NCI-H2107 treated with DMSO at 0.1 percent for 48 hours (cell line): Measurements from ENCODE around the gene SLC38A6.
"Not testable (repeated sequence)": the region's sequence is repeated elsewhere in the genome, so short reads cannot be mapped to it uniquely, and the experiment has no call there.

Experiments used
- DNase-seq: peaks from one replicate; lab custom pipeline; 2025; ENCODE audit not compliant: unreplicated experiment; lab: John Stamatoyannopoulos, UW

Gene SLC38A6

DNA sequence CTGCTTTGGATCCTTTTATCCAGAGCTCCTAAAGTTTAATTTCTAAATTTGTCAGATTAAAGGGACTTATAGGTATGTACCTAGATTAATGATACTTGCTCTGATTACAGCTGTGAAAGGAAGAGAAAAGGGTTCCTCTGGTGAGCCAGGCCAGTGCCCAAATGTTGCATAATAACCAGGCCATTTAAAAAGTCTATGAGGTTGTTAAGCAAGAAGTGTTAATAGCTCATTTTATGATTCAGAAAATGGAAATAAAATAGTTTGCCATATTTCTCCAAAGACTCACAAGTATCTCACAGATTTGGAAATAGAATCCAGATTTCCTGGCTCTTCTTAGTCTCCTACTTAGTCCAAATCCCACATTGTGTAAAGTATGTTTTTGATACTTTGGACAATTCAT lies 67.6 kb downstream of the SLC38A6 start:
- no peak for DNase-seq

DNA sequence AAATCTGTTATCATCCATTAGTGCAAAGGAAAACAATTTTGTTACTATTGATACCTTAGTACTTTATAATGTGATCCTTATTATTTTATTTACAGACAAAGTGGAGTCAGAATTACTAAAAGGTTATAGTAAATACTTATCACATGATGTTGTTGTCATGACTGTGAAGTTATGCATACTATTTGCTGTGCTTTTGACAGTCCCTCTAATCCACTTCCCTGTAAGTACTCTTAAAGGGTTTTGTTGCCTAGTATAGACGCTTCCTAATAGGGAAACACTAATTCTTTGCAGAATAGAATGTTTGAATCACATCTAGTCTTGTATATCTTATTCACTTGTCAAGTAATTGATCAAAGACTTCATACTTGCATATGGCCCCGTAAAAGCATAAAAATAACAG lies 69.4 kb downstream of the SLC38A6 start:
- DNase-seq = no peak

DNA sequence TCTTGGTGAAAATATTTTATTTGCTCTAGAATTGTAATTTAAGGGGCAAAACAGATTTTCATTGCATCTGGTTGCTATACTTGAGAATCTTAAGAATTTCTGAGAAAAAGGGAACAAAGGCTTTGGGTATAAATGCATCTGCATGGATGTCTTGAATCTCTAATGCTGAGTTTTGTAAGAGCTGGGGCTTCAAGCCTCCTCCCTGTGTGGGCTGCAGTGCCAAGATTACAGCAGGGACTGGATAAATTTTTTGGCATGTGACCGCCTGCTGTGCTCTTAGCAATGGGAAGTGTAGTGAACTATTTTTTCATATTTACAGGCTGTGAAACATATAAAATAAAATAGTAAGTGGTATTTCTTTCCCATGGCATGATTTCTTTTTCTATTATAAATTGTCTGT lies 70.0 kb downstream of the SLC38A6 start:
- no peak for DNase-seq

DNA sequence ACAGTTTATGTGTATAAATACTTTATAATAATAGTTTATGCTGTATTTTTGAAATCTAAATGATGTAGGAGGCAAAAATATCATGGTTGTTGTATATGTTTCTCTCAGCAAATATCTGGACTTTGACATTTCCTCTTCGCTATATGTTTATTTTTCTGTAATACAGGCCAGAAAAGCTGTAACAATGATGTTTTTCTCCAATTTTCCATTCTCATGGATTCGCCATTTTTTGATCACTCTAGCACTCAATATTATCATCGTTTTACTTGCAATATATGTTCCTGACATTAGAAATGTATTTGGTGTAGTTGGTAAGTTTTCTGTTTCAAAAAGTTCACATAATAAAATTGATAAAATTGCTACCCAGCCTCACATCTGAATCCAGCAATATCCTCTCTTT lies 70.6 kb downstream of the SLC38A6 start:
- DNase-seq = no peak

DNA sequence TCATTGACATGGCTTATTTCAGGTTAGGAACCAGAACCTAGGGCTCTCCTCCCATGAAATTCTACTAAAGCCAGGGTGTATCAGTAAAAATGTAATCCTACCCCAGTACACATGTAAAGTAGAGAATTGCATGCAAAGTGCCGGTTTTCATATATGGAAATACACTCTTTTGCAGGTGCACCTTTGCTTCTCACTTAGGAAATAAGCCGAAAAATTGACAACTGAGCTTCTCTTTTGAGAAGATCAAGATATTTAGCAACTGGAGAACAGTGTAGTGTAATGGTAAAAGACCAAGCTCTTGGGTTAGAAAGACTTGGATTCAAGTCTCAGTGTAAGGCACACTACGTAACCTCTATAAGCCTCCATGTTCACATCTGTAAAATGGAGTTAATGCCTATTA lies 82.4 kb downstream of the SLC38A6 start:
- DNase-seq = no peak

DNA sequence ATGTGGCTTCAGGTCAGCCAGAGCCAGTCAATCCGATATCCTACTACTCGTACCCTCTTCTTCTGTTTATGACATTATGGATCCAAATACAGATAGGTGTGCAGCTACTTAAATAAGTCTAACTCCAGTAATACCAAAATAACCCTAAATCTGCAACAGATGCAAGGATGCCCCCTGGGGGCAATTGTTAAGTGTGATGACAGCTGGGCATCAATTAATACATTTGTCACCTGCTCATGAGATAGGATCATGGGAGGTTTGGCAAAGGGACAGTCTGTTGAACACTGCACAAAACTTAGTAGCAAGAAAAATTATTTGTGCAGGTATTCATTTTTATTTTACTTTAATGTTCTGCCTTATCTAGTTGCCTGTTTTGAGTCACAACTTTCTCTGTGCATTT lies 83.2 kb downstream of the SLC38A6 start:
- no peak for DNase-seq

DNA sequence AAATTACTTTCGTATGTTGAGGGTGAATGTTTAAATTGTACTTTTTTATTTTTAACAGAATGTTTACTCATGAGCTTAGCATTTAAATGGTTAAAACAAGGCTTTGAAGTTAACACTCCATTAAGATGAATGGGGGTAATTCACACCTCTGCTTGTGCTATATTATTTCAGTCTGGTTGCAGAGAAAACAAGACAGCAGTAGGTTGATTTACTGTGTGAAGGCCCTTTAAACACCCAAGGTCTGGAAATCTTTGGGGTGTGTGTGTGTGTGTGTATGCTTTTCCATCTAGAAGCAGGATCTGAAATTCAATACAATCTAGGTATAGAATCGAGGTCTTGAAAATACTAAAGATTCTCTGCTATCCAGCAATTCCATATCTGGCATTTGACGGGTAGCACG lies 83.8 kb downstream of the SLC38A6 start:
- peak; percentile 69 for DNase-seq

DNA sequence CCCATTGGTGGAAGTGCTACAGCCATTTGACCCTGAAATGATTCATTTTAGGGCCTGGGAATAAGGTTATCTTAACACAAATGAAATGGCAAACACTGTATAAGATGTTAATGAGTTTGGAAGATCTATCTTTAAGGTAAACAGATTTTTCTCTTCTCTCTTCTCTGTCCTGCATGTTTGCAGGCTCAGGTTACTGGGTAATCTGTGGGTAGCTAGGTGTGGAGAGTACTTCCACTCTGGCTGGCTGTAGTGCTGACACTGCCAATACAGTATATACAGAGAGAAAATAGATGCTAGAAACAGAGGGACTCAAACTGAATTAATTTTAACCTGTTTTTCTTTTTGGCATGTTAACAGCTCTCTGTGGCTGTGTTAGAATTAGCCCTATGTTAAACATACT lies 84.6 kb downstream of the SLC38A6 start:
- DNase-seq = peak; percentile 93

DNA sequence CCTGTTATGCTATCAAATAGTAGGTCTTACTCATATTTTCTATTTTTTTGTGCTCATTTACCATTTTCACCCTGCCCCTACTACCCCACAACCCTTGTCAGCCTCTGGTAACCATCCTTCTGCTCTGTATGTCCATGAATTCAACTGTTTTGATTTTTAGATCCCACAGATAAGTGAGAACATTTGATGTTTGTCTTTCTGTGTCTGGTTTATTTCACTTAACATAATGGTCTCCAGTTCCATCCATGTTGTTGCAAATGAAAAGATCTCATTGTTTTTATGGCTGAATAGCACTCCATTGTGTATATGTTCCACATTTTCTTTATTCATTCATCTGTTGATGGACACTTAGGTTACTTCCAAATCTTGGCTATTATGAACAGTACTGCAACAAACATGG lies 91.4 kb downstream of the SLC38A6 start:
- not testable (repeated sequence) for DNase-seq

DNA sequence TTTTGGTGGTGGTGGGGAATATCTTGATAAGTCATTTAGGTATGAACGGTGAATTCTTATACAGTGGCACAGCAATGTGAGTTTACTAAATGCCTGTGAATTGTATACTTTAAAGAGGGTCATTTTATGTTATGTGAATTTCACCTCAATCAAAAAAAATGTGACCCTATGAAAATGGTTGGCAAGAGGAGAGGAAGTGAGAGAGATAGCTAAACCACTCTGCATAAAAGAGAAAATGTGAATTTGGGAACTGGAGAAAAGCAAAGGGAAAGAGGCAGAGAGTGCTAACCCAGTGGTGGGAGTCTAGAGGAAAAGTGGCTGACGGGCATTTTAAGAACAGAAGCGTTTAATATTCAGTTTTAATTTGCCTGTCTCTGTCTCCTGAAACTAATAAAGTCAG lies 93.8 kb downstream of the SLC38A6 start:
- no peak for DNase-seq

DNA sequence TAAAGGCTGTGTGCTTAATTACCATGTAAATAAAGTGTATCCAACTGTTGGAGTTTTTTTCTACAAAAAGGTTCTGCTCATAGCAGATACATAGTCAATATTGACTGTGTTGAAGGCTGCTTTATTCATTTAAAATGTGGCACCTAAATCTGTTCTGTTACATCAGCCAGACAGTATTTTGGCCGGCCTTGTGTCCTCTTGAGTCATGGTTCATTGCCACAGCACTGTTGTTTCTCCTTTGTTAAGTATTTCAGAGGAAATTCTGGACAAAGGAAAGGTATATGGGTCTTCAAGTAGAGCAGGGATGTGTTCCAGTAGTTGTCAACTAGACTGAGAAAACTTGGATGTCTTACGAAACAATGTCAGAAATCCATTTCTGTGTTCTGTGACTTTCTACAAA lies 95.5 kb downstream of the SLC38A6 start:
- no peak for DNase-seq

DNA sequence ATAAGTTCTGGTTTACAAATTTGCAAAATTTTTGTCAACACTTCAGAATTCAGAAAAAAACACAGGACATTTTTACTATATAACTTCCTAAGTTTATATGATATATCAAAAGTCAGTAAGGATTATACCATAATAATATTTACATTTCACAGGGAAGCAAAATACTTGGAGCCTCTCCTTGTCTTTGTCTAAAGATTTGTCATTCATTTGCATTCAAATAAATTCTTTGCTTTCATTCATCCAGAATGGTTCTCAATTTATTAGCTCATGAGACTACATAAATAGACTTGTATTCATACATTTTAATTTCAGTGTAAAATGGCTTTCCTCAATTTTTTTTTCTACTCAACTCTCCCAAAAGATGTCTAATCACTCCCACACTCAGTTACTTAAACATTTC lies 96.4 kb downstream of the SLC38A6 start:
- DNase-seq = no peak

DNA sequence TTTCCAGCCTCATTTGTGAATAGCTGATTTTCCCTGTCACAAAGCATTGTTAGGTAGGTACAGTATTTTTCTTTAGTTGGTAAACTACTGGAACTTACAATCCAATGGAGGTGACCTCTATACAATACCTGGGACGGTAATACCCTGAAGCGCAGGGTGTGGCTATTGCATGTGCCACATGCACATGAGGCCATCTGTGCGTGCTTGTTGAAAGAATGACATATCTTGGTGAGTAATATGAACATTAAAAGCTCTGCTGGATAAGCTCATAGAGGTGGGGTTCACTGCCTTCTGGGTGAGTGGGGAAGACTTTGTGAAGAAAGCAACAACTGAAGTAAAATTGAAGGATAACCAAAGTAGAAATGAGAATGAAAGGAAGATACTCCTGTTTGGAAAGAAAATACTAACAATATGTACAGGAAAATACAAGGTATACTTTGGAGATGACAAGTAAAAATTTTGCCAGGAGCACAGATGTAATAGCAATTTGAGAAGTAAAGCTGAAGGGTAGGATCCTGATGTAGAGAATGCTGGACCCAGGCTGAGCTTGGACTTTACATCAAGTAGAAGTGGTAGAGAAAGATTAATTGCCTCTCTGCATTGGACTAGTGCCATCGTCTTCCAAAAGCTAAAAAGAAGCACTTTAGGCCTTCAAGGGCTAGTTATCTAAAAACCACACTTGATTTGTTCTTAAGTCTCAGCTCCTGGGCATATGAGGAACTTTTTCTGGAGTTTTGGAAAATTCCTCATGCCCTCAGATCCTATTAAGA lies 97.1 kb downstream of the SLC38A6 start:
- DNase-seq = no peak

DNA sequence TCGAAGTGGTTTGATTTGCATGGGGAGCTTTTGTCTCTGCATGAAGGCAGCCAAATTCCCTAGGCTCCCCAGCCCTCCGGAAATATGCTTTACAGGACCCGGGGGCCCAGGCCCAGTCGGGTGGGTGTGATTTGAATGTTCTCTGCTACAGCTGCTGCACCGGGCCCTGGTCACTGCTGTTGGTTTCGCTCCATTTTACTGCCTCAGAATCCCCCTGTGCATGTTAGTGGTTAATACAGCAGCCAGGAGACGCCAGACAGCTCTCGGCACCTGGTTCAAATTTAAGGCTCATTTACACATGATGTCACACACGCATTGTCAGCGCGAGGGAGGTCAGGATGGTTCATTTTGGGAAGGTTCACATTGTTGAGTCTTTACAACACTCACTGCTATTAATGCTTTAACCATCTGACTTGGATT lies 99.6 kb downstream of the SLC38A6 start:
- DNase-seq = no peak

DNA sequence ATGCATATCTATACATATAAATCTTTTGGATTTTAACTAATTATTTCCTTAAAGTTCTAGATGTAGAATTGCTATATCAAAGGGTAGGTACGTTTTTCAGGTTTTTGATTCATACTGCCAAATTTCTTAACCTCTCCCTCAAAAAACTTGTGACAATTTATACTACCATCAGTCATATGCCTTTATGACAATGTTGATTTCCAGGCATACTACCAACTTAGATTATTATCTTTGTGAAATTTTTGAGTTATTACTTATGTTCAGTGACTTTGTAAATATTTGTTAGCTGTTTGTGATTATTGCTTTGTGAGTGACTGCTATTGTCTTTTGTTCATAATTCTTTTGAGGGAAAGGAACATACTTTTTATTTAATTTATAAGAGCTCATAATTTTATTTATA lies 107.0 kb downstream of the SLC38A6 start:
- DNase-seq = no peak

DNA sequence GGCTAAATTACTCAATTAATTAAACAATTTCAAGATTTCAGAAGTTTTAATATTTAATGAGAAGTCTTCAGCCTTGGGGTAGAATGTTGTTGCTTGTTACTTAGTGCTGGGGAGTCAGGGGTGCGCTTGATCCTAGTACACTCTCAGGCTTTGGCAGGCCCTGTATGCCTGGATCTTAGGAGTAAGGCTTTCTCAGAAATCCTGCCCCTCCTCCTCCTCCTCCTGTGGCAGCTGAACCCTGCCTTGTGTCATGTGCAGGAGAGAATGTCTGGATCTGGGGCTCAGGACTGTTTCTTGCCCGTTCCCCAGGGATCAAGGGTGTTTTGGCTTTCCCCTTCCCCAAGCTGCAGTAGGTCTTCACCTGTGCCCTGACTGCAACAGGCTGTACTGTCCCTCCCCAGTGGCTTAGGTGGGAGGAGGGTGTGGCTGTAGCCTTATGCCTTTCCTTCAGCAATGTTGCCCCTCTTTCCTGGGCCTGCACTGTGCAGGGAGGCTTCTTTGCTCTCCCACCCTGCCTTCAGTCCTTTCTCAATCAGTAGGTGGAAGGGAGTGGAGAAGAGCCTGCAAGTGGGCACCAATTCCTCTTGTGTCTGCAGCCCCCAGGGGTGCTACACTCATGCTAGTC lies 108.2 kb downstream of the SLC38A6 start:
- no peak for DNase-seq

DNA sequence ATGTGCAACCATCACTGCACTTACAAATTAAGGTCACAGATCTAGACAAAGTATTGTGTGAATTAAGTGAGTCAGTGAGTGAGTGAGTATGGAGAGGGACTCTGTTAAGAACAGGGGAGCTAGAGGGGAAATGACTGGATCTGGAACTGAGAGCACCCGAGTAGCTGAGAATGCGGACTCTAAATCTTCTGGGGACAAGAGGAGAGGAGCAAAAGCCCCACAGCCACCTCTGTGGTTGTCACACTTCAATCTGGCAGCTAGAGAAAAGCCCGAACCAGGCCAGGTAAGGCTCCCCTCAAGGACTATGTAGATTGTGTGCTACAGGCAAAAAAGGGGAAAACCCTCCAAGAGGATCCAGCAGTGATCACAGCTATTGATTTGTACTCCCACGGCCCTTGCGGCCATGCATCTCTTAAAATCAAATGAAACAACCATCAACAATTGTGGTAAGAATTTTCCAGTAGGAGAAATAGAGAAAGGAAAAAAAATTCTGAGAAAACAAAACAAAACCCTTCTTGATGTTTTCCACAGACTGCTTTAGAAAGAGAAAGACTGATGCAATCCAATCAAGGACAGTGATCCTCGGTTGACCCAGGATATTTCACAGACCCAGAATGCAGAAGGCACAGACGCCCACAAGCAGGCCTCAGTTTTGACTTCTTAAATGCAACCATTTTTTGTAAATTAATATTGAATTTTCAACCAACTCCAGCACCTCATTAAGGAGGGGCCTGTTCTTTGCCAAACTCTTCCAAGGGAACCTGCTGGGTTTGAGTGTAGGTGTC lies 109.6 kb downstream of the SLC38A6 start:
- DNase-seq = no peak

DNA sequence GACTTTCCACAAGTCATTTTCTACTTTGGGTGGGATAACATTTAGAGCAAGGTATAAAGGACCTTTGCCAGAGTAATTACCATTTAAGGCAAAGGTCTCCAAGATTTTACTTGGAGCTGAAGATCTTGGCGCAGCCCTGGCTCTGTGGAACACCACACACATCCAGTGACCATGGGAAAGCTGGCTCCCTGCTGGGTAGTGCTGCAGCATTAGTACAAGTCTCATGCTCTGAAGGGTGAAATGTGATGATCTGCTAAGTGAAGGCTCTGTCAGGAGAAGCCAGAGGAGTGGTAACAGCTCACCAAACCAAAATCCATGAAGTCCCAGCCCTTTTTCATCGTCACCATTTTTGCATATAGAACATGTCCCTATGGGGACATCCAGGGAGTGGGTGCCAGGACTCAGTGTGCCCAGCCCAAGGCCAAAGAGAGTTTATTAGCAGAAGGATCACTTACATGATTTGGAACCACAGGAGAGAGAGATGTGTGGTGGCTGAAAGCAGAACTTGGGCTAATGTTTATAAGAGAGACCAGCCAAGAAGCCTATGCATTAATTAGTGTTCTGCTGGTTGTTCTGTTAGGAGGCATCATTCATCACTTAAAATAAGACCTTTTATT lies 110.7 kb downstream of the SLC38A6 start:
- DNase-seq = no peak

DNA sequence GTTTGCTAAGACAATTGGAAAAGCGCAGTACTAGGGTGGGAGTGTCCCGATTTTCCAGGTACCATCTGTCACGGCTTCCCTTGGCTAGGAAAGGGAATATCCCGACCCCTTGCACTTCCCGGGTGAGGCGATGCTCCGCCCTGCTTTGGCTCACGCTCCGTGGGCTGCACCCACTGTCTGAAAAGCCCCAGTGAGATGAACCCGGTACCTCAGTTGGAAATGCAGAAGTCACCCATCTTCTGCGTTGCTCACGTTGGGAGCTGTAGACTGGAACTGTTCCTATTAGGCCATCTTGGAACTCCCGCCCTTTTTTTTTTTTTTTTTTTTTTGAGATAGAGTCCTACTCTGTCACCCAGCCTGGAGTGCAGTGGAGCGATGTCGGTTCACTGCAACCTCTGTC lies 117.1 kb downstream of the SLC38A6 start:
- not testable (repeated sequence) for DNase-seq

DNA sequence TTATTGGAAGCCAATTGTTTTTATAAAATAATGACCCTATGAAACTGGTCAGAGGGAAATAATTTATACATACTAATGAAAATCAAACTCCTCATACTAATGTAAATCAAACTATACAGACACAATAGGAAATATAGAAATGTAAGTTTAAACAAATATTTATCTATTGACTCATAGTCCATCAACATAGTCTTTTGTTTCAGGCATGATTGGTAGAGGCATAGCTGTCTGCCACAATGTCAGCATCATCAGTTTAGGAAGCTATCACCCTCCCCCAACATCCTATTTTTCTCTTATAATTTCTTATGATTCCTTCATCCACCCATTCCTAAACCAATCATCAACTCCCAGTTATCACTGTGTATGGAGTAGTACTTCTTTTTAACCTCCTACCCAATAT lies 117.7 kb downstream of the SLC38A6 start:
- DNase-seq = no peak

DNA sequence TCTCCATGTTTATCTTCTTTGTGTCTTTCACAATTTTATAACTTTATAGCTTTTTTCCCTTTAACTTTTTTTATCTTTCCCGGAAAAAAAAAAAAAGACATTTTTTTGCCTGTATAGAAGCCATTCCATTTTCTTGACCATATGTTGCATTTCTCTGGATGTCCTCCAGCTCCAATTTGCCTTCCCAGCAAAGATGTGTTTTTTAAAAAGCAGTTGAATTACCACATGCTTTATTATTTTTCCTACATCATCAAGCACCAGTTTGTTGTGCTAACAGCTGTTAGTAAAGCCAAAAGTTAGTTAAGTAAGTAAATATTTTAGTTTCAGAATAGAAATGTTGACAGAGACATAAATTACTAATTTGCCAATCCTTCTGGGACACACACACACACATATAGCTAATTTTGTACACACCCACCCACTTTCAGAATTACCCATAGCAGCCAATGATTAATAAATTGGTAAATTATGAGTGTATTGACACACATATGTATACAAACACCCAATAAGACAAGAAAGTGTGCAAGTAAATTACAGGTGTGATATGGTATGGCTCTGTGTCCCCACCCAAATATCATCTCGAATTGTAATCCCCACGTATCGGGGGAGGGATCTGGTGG lies 118.3 kb downstream of the SLC38A6 start:
- DNase-seq = no peak
